H1 (cell line): ENCODE results near the gene RASSF10. TPM values are rescaled to one million over a fixed set of nuclear protein-coding genes. Genes with fewer than 3 reads are reported as not detected.

Experiments used
- CTCF ChIA-PET: fragments of 300-600 bp; sonication (Branson Sonifier 250); formaldehyde crosslinking; loops from one replicate; lab custom pipeline; 2021; ENCODE audit not compliant: partially characterized antibody; lab: Charles Lee
- POLR2A ChIA-PET: fragments of 300-600 bp; sonication (Branson Sonifier 250); formaldehyde crosslinking; loops from one replicate; lab custom pipeline; 2021; ENCODE audit warnings: inconsistent platforms; ENCODE audit not compliant: partially characterized antibody; lab: Charles Lee
- DNase-seq, 2 experiments: peaks; one replicate each; pipeline versions ENCODE4 v3.0.0 to v3.0.0-alpha.2; 2010 to 2022; ENCODE audit warnings: low spot score in 2 of 2, low read depth in 1 of 2, mixed read lengths in 1 of 2
- FAIRE-seq: peaks from 2 replicates; lab custom pipeline; 2011; peaks lifted over from hg19 to GRCh38; lab: Jason Lieb, UNC
- H2AFZ ChIP-seq: 2 replicates; pipeline ENCODE4 v1.8.1; 2012; ENCODE audit warnings: low read length, inconsistent platforms
- H2AK5ac ChIP-seq: 2 replicates; pipeline ENCODE4 v1.6.1; 2013; ENCODE audit warnings: low read depth, low read length
- H2BK120ac ChIP-seq: replicated peaks from 2 replicates; pipeline ENCODE3; 2013; ENCODE audit warnings: low read depth, low read length, inconsistent platforms
- H2BK12ac ChIP-seq: 2 replicates; pipeline ENCODE4 v1.6.1; 2013; ENCODE audit warnings: low read depth, low read length
- H2BK15ac ChIP-seq: 2 replicates; pipeline ENCODE4 v1.6.1; 2013; ENCODE audit warnings: low read length
- H2BK20ac ChIP-seq: 2 replicates; pipeline ENCODE4 v1.6.1; 2013; ENCODE audit warnings: low read length
- H2BK5ac ChIP-seq: 2 replicates; pipeline ENCODE4 v1.6.1; 2013; ENCODE audit warnings: low read depth, low read length
- H3K14ac ChIP-seq: 2 replicates; pipeline ENCODE4 v1.6.1; 2013; ENCODE audit warnings: inconsistent platforms; ENCODE audit not compliant: insufficient read length
- H3K18ac ChIP-seq: 2 replicates; pipeline ENCODE4 v1.6.1; 2013; ENCODE audit warnings: low read length; ENCODE audit errors: extremely low read depth
- H3K23ac ChIP-seq: 2 replicates; pipeline ENCODE4 v1.6.1; 2013; ENCODE audit warnings: inconsistent platforms; ENCODE audit not compliant: insufficient read length
- H3K23me2 ChIP-seq: 2 replicates; pipeline ENCODE4 v1.6.1; 2013; ENCODE audit warnings: low read depth, low read length
- H3K27ac ChIP-seq: 2 replicates; pipeline ENCODE4 v1.6.1; 2011; ENCODE audit warnings: low read depth, low read length, inconsistent platforms
- H3K27me3 ChIP-seq, 4 experiments: replicated peaks in 1 of 4; 1 replicate in 1 of 4; 2 replicates in 3 of 4; pipeline versions ENCODE4 v1.6.1 to v1.8.1; 2011 to 2013; ENCODE audit warnings: low read length in 3 of 4, mild to moderate bottlenecking in 3 of 4, inconsistent platforms in 2 of 4, mixed read lengths in 2 of 4, moderate library complexity in 1 of 4; ENCODE audit not compliant: control insufficient read depth in 3 of 4, insufficient read depth in 3 of 4; ENCODE audit errors: extremely low read depth in 1 of 4
- H3K36me3 ChIP-seq, 4 experiments: 2 replicates each; pipeline versions ENCODE4 v1.6.1 to v1.8.1; 2011 to 2013; ENCODE audit warnings: mild to moderate bottlenecking in 4 of 4, low read length in 3 of 4, moderate library complexity in 2 of 4, control low read depth in 1 of 4, inconsistent platforms in 1 of 4; ENCODE audit not compliant: insufficient read depth in 4 of 4, control insufficient read depth in 2 of 4
- H3K4ac ChIP-seq: replicated peaks from 2 replicates; pipeline ENCODE3; 2013; ENCODE audit warnings: low read length, low read depth, mixed read lengths, inconsistent platforms; ENCODE audit not compliant: insufficient read length
- H3K4me1 ChIP-seq, 4 experiments: replicated peaks in 1 of 4; 1 replicate in 1 of 4; 2 replicates in 3 of 4; pipeline versions ENCODE4 v1.6.1 to v1.8.1; 2011 to 2013; ENCODE audit warnings: low read length in 3 of 4, inconsistent platforms in 2 of 4, mixed read lengths in 1 of 4; ENCODE audit not compliant: insufficient read depth in 4 of 4, control insufficient read depth in 3 of 4
- H3K4me2 ChIP-seq, 2 experiments: 2 replicates each; pipeline versions ENCODE4 v1.6.1 to v1.8.1; 2011 to 2013; ENCODE audit warnings: low read depth in 2 of 2, low read length in 2 of 2, control low read depth in 1 of 2, inconsistent platforms in 1 of 2, mild to moderate bottlenecking in 1 of 2; ENCODE audit not compliant: insufficient read depth in 1 of 2
- H3K4me3 ChIP-seq, 4 experiments: fragments of 200-600, 300-600 bp in 1 of 4; sonication (generic), shearing (Covaris generic), sonication (Bioruptor Twin) in 1 of 4; 2 replicates each; pipeline versions ENCODE4 v1.5.1 to v1.8.1; 2011 to 2016; ENCODE audit warnings: low read length in 4 of 4, low read depth in 3 of 4, control low read depth in 2 of 4, inconsistent platforms in 2 of 4, mild to moderate bottlenecking in 2 of 4, mixed read lengths in 1 of 4, moderate library complexity in 1 of 4; ENCODE audit not compliant: insufficient read depth in 2 of 4; ENCODE audit errors: extremely low read depth in 1 of 4
- H3K56ac ChIP-seq: replicated peaks from 2 replicates; pipeline ENCODE3; 2013; ENCODE audit warnings: low read depth, mild to moderate bottlenecking, mixed read lengths, low read length, inconsistent platforms; ENCODE audit not compliant: insufficient read length
- H3K79me1 ChIP-seq: 2 replicates; pipeline ENCODE4 v1.6.1; 2013; ENCODE audit warnings: low read depth, low read length, control low read depth
- H3K79me2 ChIP-seq, 2 experiments: 2 replicates each; pipeline versions ENCODE4 v1.6.1 to v1.8.1; 2012 to 2013; ENCODE audit warnings: low read length in 2 of 2, mild to moderate bottlenecking in 2 of 2, inconsistent platforms in 1 of 2; ENCODE audit not compliant: insufficient read depth in 2 of 2, control insufficient read depth in 1 of 2
- H3K9ac ChIP-seq, 4 experiments: replicated peaks in 1 of 4; 1 replicate in 1 of 4; 2 replicates in 3 of 4; pipeline versions ENCODE4 v1.6.1 to v1.8.1; 2011 to 2013; ENCODE audit warnings: low read depth in 3 of 4, low read length in 3 of 4, control low read depth in 2 of 4, mild to moderate bottlenecking in 2 of 4, moderate library complexity in 2 of 4, inconsistent platforms in 1 of 4; ENCODE audit errors: extremely low read depth in 1 of 4
- H3K9me3 ChIP-seq, 2 experiments: 2 replicates each; pipeline versions ENCODE4 v1.6.1 to v1.8.1; 2012 to 2013; ENCODE audit warnings: mild to moderate bottlenecking in 2 of 2, moderate library complexity in 2 of 2, control low read depth in 1 of 2, inconsistent platforms in 1 of 2, low read depth in 1 of 2, low read length in 1 of 2, mixed read lengths in 1 of 2; ENCODE audit not compliant: insufficient read depth in 2 of 2
- H4K20me1 ChIP-seq, 2 experiments: replicated peaks in 1 of 2; 2 replicates each; pipeline versions ENCODE3 to v1.8.1; 2011 to 2013; ENCODE audit warnings: inconsistent platforms in 2 of 2, low read length in 2 of 2, mild to moderate bottlenecking in 1 of 2; ENCODE audit not compliant: insufficient read depth in 2 of 2, control insufficient read depth in 1 of 2
- H4K5ac ChIP-seq: 2 replicates; pipeline ENCODE4 v1.6.1; 2013; ENCODE audit warnings: low read length, low read depth, mixed read lengths, inconsistent platforms; ENCODE audit not compliant: insufficient read length
- H4K8ac ChIP-seq: 2 replicates; pipeline ENCODE4 v1.8.0; 2013; ENCODE audit warnings: mild to moderate bottlenecking, moderate library complexity, low read length, inconsistent platforms; ENCODE audit not compliant: insufficient read depth; ENCODE audit errors: extremely low read depth
- H4K91ac ChIP-seq: replicated peaks from 2 replicates; pipeline ENCODE3; 2013; ENCODE audit warnings: low read length, mixed read lengths, inconsistent platforms; ENCODE audit not compliant: insufficient read length
- RAD21 ChIP-seq, 2 experiments: IDR thresholded peaks in 1 of 2; conservative IDR thresholded peaks in 1 of 2; 2 replicates each; pipeline ENCODE4 v1.6.1; 2011; ENCODE audit warnings: low read depth in 2 of 2, low read length in 2 of 2, improper control_type of control experiment in 1 of 2, inconsistent platforms in 1 of 2, mild to moderate bottlenecking in 1 of 2, moderate library complexity in 1 of 2
- RNF2 ChIP-seq: fragments of 200-900, 300-1000 bp; sonication (generic); IDR thresholded peaks from 2 replicates; pipeline ENCODE4 v1.7.1; 2016; ENCODE audit warnings: borderline replicate concordance, low read depth, mild to moderate bottlenecking, antibody characterized with exemption, low read length; ENCODE audit not compliant: poor library complexity, severe bottlenecking; ENCODE audit errors: missing control alignments
- WGBS, 2 experiments: shearing (Covaris generic) in 1 of 2; methylation state at CpG; one replicate each; pipeline versions ENCODE4 v1.1.6 to v1.1.7; 2013 to 2015; ENCODE audit warnings: low lambda C conversion rate in 2 of 2, mixed read lengths in 2 of 2, inconsistent platforms in 1 of 2, low coverage in 1 of 2, missing lambda C conversion rate in 1 of 2; ENCODE audit not compliant: insufficient replicate concordance in 2 of 2, insufficient coverage in 1 of 2, insufficient read length in 1 of 2; ENCODE audit errors: extremely low coverage in 1 of 2, missing lambda C conversion rate in 1 of 2; 5-methylcytosine and 5-hydroxymethylcytosine counted together
- polyA plus RNA-seq, 7 experiments: library from polyadenylated mRNA; depleted of rRNA in 3 of 7; stranded (reverse) in 5 of 7; unstranded in 2 of 7; fragments of >200 nt in 5 of 7; fragments of 200-250 nt in 2 of 7; gene quantifications; 1 replicate in 5 of 7; 2 replicates in 1 of 7; 4 replicates in 1 of 7; pipeline versions ENCODE4 v1.2.1 to v1.2.3, GENCODE V29; 2011 to 2013; ENCODE audit warnings: missing spikeins in 2 of 7, mixed read lengths in 2 of 7
- total RNA-seq: library from RNA; stranded (reverse); fragmentation: NEBNext Ultra II Directional; extraction: Animal tissue kit (Norgen Biotek cat#: 25700); gene quantifications from 2 replicates; pipeline ENCODE4 v1.2.1, GENCODE V29; 2021

RASSF10 gene
- total and polyA plus RNA-seq, 2 of the 8 experiments (the other 6 are each of a cell fraction or from before 2014, with no cell fraction given) = 0.51 to 1.8 TPM

GRCh38 chr11:12981676-12982522 is 27.2 kb upstream of the RASSF10 start:
- Histone ChIP-seq H3K4me1 (no peaks in the 10 kb centered on the region; a peak in 1 of 7 replicates), H2AK5ac (no peak overlapping the region), H3K23me2 (no peaks in the 10 kb centered on the region; the same call in 1 of the 2 replicates), H2AFZ (no peak overlapping the region), H3K27me3 (no peaks in the 10 kb centered on the region), H2BK15ac (no peak overlapping the region), H3K79me1 (no peaks in the 10 kb centered on the region), H3K56ac (no peak overlapping the region), H4K5ac (no peak overlapping the region), H3K14ac (no peak overlapping the region), H3K4me2 (no peak overlapping the region), H3K4ac (no peak overlapping the region), H3K27ac (no peak overlapping the region), H3K23ac (no peak overlapping the region), H3K36me3 (no peaks in the 10 kb centered on the region), H2BK5ac (no peak overlapping the region), H4K20me1 (no peaks in the 10 kb centered on the region), H2BK12ac (no peak overlapping the region), H3K9ac (no peak overlapping the region), H2BK120ac (no peak overlapping the region), H3K9me3 (no peaks in the 10 kb centered on the region), H3K18ac (no peak overlapping the region), H3K4me3 (no peak overlapping the region), H2BK20ac (no peak overlapping the region), H4K91ac (no peak overlapping the region), H3K79me2 (no peaks in the 10 kb centered on the region), H4K8ac (no peak overlapping the region)
- WGBS, 2 experiments = 80% methylated on average over 3 of the region's 3 CpGs; no CpG with 5 or more reads in 1 of the 2 experiments
- FAIRE-seq (no peak), DNase-seq (no peak)
- no peak for TF ChIP-seq RNF2
- 0 out of 4 replicates have a peak, but pooled peaks of 1 of the 2 experiments have one; percentile 5 for TF ChIP-seq RAD21 (IDR thresholded peaks at IDR 0.05 in 1 of 2, conservative IDR thresholded peaks at IDR 0.05 in 1 of 2; ENCODE audit: low read depth in 2 of 2, low read length in 2 of 2)
- POLR2A ChIA-PET = no interaction called here
- CTCF ChIA-PET = interaction anchor here (1.0 to 13.1 kb wide), 6 partner anchors 17 to 340 kb away, joined by 3 to 116 read pairs (median 4); no protein-coding TSS in a partner anchor
